NCI-H2196 treated with DMSO at 0.1 percent for 48 hours (cell line): Measurements from ENCODE around the gene SLC6A7.
"Not testable (repeated sequence)": the region's sequence is repeated elsewhere in the genome, so short reads cannot be mapped to it uniquely, and the experiment has no call there.

Experiments used
- DNase-seq: peaks from one replicate; lab custom pipeline; 2025; ENCODE audit not compliant: unreplicated experiment; lab: John Stamatoyannopoulos, UW

SLC6A7 gene

DNA sequence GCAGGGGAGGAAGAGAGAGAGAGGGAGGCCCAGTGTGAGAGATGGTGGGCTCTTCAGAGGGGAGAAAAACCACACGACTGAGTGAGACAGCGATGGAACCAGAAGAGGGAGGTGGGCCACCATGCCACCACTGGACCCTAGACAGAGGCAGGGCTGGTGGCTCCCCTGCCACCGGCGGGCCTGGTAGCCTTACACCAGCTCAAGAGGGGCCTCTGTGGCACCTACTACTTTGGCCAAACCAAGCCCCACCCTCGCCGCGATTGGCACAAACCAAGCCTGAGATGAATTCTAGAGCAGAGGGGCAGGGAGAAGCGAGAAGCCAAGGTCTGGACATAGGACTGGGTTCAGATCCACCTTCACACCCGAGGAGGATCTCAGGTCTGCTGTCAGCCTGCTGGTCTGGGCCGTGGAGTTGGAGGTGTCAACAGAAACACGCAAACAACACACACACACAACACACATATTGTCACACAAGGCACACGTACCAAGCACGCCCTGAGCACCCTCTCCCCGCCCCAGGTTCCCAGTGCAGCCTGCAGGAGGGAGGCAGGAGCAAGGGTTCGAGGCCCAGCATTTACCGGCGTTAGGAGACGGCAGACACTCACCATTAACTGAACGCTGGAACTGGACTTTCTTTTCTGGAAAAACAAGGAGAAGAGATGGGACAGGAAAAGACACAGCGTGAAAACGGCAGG lies 49.4 kb downstream of the SLC6A7 start:
- DNase-seq, result no peak

DNA sequence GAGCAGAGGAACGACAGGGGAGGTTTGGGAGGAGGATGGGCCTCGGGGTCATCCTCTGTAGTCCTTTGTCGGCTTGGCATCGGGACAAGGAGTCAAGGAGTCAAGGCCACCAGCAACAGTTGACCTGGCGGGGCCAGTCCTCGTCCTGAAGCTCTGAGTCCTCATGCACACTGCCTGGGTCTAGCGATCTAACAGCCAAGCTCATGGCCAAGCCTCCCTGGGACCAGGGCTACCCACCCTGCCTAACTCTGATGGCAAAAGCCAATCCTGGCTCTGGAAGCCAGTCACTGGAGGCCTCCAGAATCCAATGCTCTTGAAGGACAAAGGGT lies 49.9 kb downstream of the SLC6A7 start:
- DNase-seq, result no peak

DNA sequence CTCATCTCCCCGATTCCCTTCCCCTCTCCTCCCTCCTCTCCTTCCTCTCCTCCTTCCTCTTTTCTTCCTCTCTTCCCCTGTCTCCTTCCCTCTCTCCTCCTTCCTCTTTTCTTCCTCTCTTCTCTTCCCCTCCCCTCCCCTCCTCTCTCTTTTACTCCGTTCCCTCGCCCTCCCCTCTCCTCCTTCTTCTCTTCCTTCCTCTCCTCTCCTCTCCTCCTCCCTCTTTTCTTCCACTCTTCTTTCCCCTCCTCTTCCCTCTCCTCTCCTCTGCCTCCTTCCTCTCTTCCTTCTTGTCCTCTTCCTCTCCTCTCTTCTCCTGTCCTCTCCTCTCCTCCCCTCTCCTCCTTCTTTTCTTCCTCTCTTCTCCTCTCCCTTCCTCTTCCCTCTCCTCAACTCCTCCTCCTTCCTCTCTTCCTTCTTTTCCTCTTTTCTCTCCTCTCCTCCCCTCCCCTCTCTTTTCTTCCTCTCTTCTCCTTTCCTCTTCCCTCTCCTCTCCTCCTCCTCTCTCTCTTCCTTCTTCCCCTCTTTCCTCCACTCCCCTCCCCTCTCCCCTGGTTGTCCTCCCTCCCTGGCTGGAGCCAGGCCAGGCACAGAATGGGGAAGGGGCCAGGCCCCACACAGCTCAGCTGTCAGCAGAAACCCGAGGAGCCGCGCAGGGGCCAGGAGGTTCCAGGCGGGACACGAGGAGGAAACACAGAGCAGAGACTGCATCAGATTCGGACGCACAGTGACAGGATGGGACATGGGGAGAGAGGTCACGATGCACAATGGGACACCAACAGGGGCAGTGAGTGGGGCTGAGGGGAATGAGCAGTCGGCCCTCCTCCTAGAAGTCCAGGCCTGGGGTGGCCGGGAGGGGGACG lies 51.7 kb downstream of the SLC6A7 start:
- DNase-seq, result no peak

DNA sequence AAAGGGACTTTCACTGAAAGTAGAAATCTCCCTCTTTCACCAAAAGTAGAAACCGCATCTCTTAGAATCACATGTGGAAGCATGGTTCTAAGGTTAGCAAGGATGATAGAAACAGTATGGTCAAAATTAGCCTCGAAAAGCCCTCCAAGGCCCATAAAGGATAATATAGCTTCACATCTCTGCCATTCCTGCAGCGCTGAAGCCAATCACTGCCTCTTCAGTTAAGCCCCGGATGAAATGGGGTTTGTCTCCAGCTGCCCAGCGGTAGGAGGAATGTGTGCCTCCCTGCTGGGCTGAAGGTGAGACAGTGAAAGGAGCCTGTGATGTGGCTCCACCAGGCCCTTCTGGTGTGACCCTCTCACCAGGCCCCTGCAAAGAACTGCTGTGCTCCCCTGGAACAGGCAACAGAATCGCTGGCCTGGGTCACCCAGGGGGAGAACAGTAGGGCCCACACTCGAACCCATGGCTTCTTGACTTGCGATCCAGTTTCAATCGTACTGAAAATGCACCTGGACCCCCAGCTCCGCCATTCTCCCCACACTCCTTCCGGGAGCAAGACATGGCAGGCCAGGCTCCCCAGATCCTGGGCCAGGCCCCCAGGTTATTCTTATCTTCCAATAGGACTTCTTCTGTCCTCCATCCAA lies 52.5 kb downstream of the SLC6A7 start:
- DNase-seq, result no peak

DNA sequence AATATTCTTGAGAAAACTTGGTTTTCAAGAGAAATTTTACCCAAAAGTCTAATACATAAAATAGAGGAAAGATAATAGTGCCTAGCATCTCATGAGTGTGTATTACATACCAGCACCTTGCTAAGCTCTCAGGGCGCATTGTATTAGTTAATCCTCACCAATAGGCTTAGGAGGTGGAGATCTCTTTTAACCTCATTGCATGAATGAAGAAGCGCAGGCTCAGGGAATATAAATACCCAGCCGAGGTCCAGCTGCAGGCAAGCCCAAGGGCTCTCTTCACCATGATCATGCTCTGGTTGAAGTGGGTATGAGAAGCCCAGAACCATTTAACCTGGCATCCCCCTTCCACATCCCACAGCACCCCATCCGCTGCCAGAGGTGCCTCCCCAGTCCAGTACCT lies 53.7 kb downstream of the SLC6A7 start:
- no peak for DNase-seq

DNA sequence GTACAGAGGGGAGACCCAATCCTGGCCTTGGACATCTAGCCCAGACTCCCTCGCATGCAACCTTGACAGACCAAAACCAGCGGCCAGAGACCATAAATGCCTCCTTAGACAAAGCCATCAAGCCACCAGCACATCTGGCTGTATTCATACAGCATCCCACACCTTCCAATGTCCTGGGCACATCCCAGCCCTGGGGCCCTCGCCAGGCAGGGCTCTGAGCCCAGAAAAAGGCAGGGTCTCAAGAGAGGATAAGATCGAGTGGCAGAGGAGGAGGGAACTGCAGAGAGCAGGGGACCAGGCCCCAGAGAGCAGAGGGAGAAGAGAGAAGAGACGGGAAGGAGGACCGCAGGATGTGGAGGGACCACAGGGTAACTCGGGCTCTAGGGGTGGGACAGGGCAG lies 54.3 kb downstream of the SLC6A7 start:
- DNase-seq, result no peak

DNA sequence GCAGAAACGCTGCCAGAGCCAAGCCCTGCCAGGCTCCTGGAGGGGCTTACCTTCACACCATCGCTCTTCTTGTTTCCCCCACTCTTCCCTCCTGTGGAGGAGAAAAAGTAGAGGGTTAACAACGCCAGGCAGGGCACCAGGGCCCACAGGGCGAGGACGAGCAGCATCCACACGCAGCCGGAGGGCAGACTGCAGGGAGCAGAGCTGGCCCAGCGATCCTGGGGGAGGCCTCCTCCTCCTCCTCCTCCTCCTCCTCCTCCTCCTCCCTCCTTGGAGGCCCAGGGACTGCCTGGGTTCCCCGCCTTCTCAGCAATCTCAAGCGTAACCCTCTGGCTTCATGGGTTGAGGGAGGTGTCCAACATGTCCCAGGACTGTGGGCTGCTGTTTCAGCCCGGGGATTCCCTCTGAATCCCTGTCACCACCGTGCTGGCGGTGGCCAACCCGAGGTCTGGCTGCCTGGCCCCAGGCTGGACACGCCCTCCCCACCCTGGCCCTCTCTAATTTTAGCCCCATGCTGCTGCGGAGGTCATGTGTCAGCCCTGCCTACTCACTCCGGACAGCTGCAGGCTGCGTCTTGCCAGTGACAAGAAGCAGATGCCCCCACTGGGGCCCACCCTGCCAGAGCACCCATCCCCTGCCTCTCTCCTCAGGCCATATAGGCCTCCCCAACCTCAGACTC lies 55.4 kb downstream of the SLC6A7 start:
- DNase-seq, result no peak

DNA sequence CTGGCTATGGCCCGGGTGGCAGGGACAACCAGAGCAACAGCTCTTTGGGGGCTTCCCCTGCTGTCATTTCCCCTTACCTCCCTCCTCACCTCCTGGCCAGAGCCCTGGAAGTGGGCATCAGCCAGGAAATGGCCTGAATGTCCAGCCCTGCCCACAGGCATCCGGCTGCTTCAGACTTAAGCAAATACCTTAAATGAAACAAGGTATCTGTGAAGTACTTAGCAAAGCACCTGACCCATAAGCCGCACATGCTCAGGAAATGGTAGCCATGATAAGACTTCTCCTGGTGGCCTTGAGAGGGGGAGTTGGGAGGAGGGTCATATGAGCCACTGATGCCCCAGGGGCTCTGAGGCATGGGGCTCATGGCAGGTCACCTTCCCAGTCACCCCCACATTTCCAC lies 55.9 kb downstream of the SLC6A7 start:
- no peak for DNase-seq

DNA sequence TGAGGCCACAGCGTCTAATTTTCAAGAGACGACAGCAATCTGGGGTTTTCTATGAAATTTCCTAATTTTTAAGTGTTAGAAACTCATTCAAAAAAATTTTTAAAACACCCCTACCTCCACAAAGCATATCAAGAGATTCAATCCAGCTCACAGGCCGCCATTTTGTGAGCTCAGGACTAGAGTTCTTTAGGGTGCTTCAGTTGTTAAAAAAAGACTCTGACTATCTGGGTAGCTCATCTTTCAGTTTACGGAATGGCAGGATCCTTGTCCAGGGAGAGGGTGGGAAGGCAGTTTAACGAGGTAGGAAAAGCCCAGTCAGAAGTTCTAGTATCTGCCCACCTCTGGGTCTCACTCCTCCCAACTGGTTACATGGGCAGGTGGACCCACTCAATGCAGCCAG lies 56.6 kb downstream of the SLC6A7 start:
- no peak for DNase-seq

DNA sequence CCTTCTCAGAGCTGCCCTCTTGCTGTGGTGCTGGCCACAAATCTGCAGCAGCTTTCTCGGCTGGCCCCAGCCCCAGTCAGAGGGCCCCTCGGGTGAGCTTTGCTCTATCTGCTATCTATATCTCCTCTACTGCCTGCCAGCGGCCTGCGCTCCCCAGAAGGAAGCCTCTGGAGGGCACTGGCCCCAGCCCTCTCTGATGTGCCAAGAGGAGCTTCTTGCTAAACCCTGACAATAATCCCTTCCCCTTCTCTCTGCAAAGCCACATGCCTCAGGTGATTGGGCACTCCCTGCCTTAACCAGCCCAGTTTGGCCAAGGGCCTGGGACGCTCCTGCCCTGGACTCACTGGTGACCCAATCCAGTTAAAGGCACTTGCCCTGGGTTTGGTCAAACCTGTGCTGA lies 57.0 kb downstream of the SLC6A7 start:
- DNase-seq, result no peak

DNA sequence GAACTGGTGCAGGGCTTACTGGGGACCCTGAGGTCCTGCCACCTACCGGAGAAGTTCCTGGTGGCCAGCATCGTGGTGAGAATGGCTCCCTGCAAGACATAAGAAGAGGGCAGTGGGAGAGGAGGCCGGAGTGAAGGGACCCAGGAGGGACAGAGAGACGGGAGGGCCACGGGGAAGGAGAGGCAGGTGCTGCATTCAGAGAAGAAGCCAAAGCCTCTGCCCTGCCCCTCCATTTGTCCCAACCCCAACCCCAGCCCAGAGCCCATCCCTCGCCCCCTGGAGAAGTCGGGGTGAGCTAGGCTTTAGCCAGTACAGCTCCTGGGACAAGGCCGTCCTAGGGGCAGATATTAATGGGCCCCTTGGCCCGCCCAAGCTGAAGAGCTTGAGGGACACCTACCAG lies 57.9 kb downstream of the SLC6A7 start:
- DNase-seq, result no peak

DNA sequence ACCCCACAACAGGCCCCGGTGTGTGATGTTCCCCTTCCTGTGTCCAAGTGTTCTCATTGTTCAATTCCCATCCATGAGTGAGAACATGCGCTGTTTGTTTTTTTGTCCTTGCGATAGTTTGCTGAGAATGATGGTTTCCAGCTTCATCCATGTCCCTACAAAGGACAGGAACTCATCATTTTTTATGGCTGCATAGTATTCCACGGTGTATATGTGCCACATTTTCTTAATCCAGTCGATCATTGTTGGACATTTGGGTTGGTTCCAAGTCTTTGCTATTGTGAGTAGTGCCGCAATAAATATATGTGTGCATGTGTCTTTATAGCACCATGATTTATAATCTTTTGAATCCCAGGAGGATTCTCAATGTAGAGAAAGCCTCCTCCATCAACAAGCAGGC lies 58.6 kb downstream of the SLC6A7 start:
- DNase-seq, result not testable (repeated sequence)

DNA sequence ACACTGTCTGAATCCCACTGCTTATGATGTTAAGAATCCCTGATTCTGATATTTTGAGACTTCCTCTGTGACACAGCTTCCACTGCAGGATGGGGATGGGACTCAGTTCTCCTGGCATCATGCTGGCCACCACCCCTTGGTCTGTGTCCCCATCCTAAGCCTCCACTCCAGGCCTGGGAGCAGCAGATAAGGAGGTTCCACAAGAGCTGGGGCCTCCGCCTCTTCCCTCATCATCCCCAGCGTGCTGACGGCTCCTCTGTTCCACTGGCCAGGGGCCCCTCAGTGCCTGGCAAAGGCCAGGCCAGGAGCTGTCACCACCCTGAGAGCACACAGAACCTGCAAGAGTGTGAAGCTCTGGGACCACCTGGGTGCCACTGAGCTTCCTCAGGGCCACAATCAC lies 59.1 kb downstream of the SLC6A7 start:
- DNase-seq, result no peak

DNA sequence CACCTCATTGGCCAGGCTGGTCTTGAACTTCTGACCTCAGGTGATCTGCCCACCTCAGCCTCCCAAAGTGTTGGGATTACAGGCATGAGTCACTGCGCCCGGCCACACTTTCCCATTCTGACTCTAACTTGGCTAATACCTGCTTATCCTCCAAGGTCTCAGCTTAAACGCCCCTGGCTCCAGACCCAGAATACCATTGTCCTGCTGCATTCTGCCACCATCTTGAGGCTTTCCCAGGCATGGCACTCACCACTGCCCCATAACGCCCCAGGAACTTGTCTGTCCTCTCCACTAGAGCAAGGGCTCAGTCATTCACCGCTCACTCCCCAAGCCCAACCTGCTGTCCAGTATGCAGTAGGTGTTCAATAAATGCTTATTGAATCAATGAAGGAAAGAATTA lies 59.9 kb downstream of the SLC6A7 start:
- DNase-seq, result no peak

DNA sequence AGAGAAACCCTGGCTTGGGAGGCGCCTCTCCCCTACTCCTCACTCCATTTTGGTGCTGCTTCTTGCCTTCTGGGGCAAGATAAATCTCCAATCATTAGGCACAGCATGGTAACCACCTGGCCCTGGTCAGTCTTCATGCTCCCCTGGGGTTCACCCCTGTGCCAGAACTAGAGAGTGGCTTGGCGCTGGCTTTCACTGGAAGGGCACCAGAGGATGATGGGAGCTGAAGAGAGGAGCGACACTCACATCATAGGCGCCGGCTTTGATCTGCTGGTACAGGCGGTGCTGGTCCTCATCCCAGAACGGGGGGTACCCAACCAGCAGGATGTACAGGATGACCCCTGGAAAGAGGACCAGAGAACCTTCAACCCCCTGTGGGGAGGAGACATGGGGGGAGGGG lies 61.6 kb downstream of the SLC6A7 start:
- DNase-seq, result no peak

DNA sequence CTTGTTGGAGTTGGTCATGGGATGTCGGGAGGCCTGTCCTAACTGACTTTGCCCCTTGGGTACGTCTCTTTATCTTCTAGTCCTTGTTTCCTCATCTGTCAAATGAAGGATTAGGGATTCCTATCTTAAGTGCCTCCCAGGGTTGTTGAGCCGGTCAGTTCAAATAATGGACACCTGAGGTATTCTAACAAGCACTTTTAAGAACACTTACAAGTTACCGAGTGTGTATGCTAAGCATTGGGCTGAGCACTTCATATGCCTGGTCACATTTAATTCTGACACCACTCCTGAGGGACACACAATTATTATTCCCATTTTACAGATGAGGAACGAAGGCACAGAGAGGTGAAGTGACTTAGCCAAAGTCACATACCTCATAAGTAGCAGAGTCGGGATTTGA lies 62.6 kb downstream of the SLC6A7 start:
- no peak for DNase-seq

DNA sequence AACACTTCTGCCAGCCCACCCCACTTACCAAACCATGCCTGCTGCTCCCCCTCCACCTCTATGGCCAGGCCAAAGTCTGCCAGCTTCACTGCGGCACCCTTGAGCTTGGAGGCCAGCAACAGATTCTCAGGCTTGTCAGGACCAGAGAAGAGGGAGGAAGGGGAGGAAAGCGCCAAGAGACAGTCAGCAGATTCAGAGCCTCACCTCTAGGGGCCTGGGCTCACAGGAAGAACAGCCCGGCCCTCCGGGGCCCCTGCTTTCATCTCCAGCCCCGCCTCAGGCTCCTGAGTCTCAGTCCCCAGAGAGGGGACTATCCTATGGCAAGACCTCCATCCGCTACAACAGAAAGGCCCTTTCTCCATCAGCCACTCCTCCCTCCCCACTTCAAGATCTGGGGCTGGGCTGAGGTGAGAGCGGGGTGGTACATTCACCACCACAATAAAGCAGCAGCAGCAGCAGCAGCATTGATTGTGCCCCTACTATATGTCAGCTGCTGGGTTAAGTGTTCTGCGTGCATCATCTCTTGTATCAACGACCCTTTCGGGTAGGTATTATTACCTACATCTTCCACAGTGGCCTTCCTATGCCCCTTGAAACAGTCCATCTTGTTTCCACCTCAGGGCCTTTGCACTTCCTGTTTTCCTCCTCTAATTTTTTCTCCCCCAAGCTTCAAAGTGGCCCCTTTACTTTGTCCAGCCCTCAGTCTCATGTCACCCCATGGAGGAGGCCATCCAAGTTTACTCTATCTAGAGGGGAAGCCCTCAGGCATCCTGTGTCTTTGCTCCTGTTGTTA lies 63.8 kb downstream of the SLC6A7 start:
- DNase-seq, result no peak

DNA sequence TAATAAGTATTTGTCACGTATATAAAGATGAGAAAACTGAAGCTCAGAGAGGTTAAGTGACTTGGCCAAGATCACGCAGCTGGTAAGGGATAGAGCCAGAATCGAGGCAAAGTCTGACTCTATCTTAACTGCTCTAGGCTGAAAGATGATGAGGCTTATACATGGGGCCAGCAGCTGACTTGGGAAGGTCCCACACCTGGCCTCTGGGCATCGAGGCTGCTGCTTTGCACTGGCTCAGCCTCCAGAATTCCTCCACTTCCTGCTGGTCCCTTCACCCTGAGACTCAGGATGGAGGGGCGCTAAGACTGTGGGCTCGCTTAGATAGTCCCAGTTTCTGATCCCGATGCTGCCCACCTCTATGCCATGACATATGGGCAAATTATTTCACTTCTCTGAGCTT lies 64.5 kb downstream of the SLC6A7 start:
- no peak for DNase-seq

DNA sequence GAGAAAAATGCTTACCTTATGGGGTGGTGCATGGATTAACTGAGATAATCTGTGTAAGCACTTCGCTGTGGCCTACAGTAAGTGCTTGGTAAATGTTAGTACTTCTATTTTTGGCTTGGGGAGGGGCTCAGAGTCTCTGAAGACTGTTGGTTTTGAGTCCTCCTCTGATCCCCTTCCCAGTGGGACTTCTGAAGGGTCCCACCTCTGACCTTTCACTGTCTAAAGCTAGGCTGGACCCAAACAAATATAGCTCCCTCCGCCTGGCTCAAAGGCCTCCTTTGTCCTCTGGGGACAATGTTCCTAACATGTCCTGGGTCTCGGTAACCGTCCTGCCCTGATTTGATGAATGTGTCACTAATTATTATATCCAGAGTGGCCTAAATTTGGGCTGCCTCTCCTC lies 64.9 kb downstream of the SLC6A7 start:
- no peak for DNase-seq

DNA sequence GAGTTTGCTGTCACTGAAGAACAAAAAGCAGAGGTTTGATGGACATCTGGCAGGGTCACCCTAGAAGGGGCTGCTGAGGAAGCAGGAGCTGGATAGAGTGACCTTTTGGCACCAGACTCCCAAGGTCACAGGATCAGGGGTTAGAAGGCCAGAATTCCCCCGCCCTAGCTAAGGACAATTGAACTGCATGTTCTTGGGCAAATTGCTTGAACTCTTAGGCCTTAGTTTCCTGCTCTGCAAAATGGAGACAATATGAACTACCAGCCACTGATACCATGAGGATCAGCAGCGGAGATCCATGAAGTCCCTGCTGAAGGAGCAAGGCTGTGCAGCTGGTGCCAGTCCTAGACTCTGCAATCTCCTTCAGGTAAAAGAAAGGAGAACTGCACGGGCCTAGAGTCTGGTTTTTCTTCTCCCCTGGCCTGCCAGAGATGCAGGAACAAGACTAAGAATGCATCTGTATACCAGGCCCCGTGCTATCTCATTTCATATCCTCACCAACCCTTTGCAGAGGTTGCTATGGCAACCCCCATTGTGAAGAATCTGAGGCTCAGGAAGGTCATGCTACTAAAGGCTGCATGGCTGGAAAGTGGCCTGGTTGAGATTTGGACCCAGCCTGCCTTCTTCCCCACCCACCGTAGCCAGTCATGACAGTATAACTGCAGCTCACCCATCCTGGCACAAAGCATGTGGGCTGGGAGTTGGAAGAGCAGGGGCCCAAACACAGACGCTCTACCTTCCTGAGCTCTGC lies 66.0 kb downstream of the SLC6A7 start:
- no peak for DNase-seq
